HG03025 (cell line): Measurements from ENCODE around the gene FNDC10.
"Not testable (repeated sequence)": the region's sequence is repeated elsewhere in the genome, so short reads cannot be mapped to it uniquely, and the experiment has no call there.

Experiments
- ATAC-seq: cut with Tn5 transposase; IDR thresholded peaks from one replicate; pipeline ENCODE4 v1.9.1; 2021; ENCODE audit warnings: mild to moderate bottlenecking, moderate library complexity; ENCODE audit not compliant: unreplicated experiment, low FRiP score

Gene FNDC10

GRCh38 chr1:1600861-1601563 is 1.1 kb upstream of the FNDC10 start:
- ATAC-seq, result no peak

GRCh38 chr1:1599030-1599934 is 653 bp downstream of the FNDC10 start:
- no peak for ATAC-seq

GRCh38 chr1:1598720-1599029 is 1.3 kb downstream of the FNDC10 start:
- no peak for ATAC-seq

GRCh38 chr1:1598051-1598719 is 1.8 kb downstream of the FNDC10 start:
- ATAC-seq, result no peak

GRCh38 chr1:1597275-1597930 is 2.5 kb downstream of the FNDC10 start:
- ATAC-seq, result no peak

- ATAC-seq, result no peak
Observed at GRCh38 chr1:1596493-1597274, 3.3 kb downstream of the FNDC10 start.

GRCh38 chr1:1595341-1595740 is 4.6 kb downstream of the FNDC10 start:
- not testable (repeated sequence) for ATAC-seq

GRCh38 chr1:1594602-1595260 is 5.2 kb downstream of the FNDC10 start:
- ATAC-seq, result no peak

- no peak for ATAC-seq
Observed at GRCh38 chr1:1593834-1594601, 5.9 kb downstream of the FNDC10 start.

GRCh38 chr1:1591452-1591851 is 8.5 kb downstream of the FNDC10 start:
- ATAC-seq, result no peak

- no peak for ATAC-seq
Observed at GRCh38 chr1:1583347-1584010, 16.5 kb downstream of the FNDC10 start.

- ATAC-seq, result no peak
Observed at GRCh38 chr1:1582585-1583346, 17.2 kb downstream of the FNDC10 start.

GRCh38 chr1:1578371-1578940 is 21.5 kb downstream of the FNDC10 start:
- ATAC-seq, result no peak

GRCh38 chr1:1577367-1578011 is 22.4 kb downstream of the FNDC10 start:
- ATAC-seq, result no peak

GRCh38 chr1:1574721-1575537 is 25.0 kb downstream of the FNDC10 start, which contains the start of gene SSU72:
Gene SSU72 (minus strand): TSS chr1:1574863. CDS start chr1:1574557, 306 bp downstream.
- peak; percentile 83 for ATAC-seq
